ENCODE data around the gene WIZ.
"Not testable (repeated sequence)": the region's sequence is repeated elsewhere in the genome, so short reads cannot be mapped to it uniquely, and the experiment has no call there.

The WIZ gene

GRCh38 chr19:15412832-15413231 lies 36.9 kb downstream of the WIZ start:
- peaks cover 100% of the 10 kb centered on the region for H3K79me2 ChIP-seq (ENCODE audit: control insufficient read depth, low read length)
- no peak overlapping the region for H3K27ac ChIP-seq (ENCODE audit: low read depth, low read length)
- TF ChIP-seq EZH2phosphoT487 (IDR thresholded peaks at IDR 0.05; ENCODE audit: borderline replicate concordance, low read length): no peak
- no peaks in the 10 kb centered on the region for H3F3A ChIP-seq (ENCODE audit: control insufficient read depth, insufficient read depth)
- H3K9me3 ChIP-seq (ENCODE audit: control insufficient read depth, insufficient read depth, low read length): no peaks in the 10 kb centered on the region
- peaks cover 15% of the 10 kb centered on the region; the same call in 1 of the 2 replicates for H4K20me1 ChIP-seq (ENCODE audit: control insufficient read depth, insufficient read depth, low read depth, low read length)
- no peak overlapping the region for H3K4me2 ChIP-seq (ENCODE audit: low read length)
- peaks cover 68% of the 10 kb centered on the region for H3K36me3 ChIP-seq (ENCODE audit: control insufficient read depth, low read length)
- H3K9me2 ChIP-seq (replicated peaks; ENCODE audit: control insufficient read depth, low read length): no peaks in the 10 kb centered on the region
- peaks cover 18% of the 10 kb centered on the region for H3K4me1 ChIP-seq (ENCODE audit: control insufficient read depth, low read length)
- H3K27me3 ChIP-seq (ENCODE audit: control insufficient read depth, low read length): no peaks in the 10 kb centered on the region
- no peak overlapping the region for H3K4me3 ChIP-seq (ENCODE audit: low read length)

GRCh38 chr19:15411351-15411750 lies 38.4 kb downstream of the WIZ start:
- not testable (repeated sequence) for H3K4me2 ChIP-seq (ENCODE audit: low read length); H3K9me3 ChIP-seq (ENCODE audit: control insufficient read depth, insufficient read depth, low read length); H3F3A ChIP-seq (ENCODE audit: control insufficient read depth, insufficient read depth); H3K4me3 ChIP-seq (ENCODE audit: low read length); H3K4me1 ChIP-seq (ENCODE audit: control insufficient read depth, low read length); H3K27me3 ChIP-seq (ENCODE audit: control insufficient read depth, low read length); H4K20me1 ChIP-seq (ENCODE audit: control insufficient read depth, insufficient read depth, low read depth, low read length); H3K27ac ChIP-seq (ENCODE audit: low read depth, low read length); H3K9me2 ChIP-seq (replicated peaks; ENCODE audit: control insufficient read depth, low read length)
- peaks cover 100% of the 10 kb centered on the region for H3K79me2 ChIP-seq (ENCODE audit: control insufficient read depth, low read length)
- H3K36me3 ChIP-seq (ENCODE audit: control insufficient read depth, low read length): peaks cover 67% of the 10 kb centered on the region

- peaks cover 83% of the 10 kb centered on the region for H3K36me3 ChIP-seq (ENCODE audit: control insufficient read depth, low read length)
- no peak for TF ChIP-seq CTCF (IDR thresholded peaks at IDR 0.05; ENCODE audit: low read depth, low read length, poor library complexity, severe bottlenecking)
Measured at GRCh38 chr19:15404780-15405211, 45.0 kb downstream of the WIZ start.

GRCh38 chr19:15404097-15404779 lies 45.5 kb downstream of the WIZ start:
- Histone ChIP-seq H3K9me2 (replicated peaks; ENCODE audit: control insufficient read depth, low read length) (no peaks in the 10 kb centered on the region), H3K27ac (ENCODE audit: low read depth, low read length) (no peak overlapping the region), H3K36me3 (ENCODE audit: control insufficient read depth, low read length) (peaks cover 83% of the 10 kb centered on the region), H3K27me3 (ENCODE audit: control insufficient read depth, low read length) (no peaks in the 10 kb centered on the region), H3K79me2 (ENCODE audit: control insufficient read depth, low read length) (peaks cover 75% of the 10 kb centered on the region), H3K4me1 (ENCODE audit: control insufficient read depth, low read length) (peaks cover 7% of the 10 kb centered on the region; the same call in 1 of the 2 replicates), H3F3A (ENCODE audit: control insufficient read depth, insufficient read depth) (no peaks in the 10 kb centered on the region), H3K9me3 (ENCODE audit: control insufficient read depth, insufficient read depth, low read length) (no peaks in the 10 kb centered on the region), H4K20me1 (ENCODE audit: control insufficient read depth, insufficient read depth, low read depth, low read length) (peaks cover 10% of the 10 kb centered on the region; the same call in 1 of the 2 replicates), H3K4me3 (ENCODE audit: low read length) (no peak overlapping the region), H3K4me2 (ENCODE audit: low read length) (no peak overlapping the region)
- TF ChIP-seq EZH2phosphoT487 (IDR thresholded peaks at IDR 0.05; ENCODE audit: borderline replicate concordance, low read length): no peak
- no peak for TF ChIP-seq CTCF (IDR thresholded peaks at IDR 0.05; ENCODE audit: low read depth, low read length, poor library complexity, severe bottlenecking)

More at GRCh38 chr19:15404780-15405211, 45.0 kb downstream of the WIZ start:
- no peak overlapping the region for H3K27ac ChIP-seq (ENCODE audit: low read depth, low read length)
- H3F3A ChIP-seq (ENCODE audit: control insufficient read depth, insufficient read depth): no peaks in the 10 kb centered on the region
- peaks cover 7% of the 10 kb centered on the region; the same call in 1 of the 2 replicates for H3K4me1 ChIP-seq (ENCODE audit: control insufficient read depth, low read length)
- H4K20me1 ChIP-seq (ENCODE audit: control insufficient read depth, insufficient read depth, low read depth, low read length): peaks cover 10% of the 10 kb centered on the region; the same call in 1 of the 2 replicates
- H3K4me2 ChIP-seq (ENCODE audit: low read length): no peak overlapping the region
- no peaks in the 10 kb centered on the region for H3K9me3 ChIP-seq (ENCODE audit: control insufficient read depth, insufficient read depth, low read length)
- no peak overlapping the region for H3K4me3 ChIP-seq (ENCODE audit: low read length)
- H3K79me2 ChIP-seq (ENCODE audit: control insufficient read depth, low read length): peaks cover 81% of the 10 kb centered on the region
- H3K27me3 ChIP-seq (ENCODE audit: control insufficient read depth, low read length): no peaks in the 10 kb centered on the region
- no peaks in the 10 kb centered on the region for H3K9me2 ChIP-seq (replicated peaks; ENCODE audit: control insufficient read depth, low read length)

Measured in DOHH2 (cell line).